Measurements from ENCODE around the gene BSX.

The BSX gene

GRCh38 chr11:122979103-122979814 is 2.4 kb downstream of the BSX start:
- no peak for DNase-seq (ENCODE audit: low read depth)
- no peak for TF ChIP-seq CTCF (conservative IDR thresholded peaks at IDR 0.05; ENCODE audit: control insufficient read depth, insufficient read depth, low read depth, low read length)
- H3K4me3 ChIP-seq (ENCODE audit: control insufficient read depth, low read depth, low read length) = no peak overlapping the region

- no peak for TF ChIP-seq CTCF (conservative IDR thresholded peaks at IDR 0.05; ENCODE audit: control insufficient read depth, insufficient read depth, low read depth, low read length)
- DNase-seq (ENCODE audit: low read depth) = no peak
Measured at GRCh38 chr11:122978299-122978620, 3.4 kb downstream of the BSX start.

GRCh38 chr11:122977470-122978298 is 4.0 kb downstream of the BSX start:
- no peak overlapping the region for H3K4me3 ChIP-seq (ENCODE audit: control insufficient read depth, low read depth, low read length)
- DNase-seq (ENCODE audit: low read depth) = no peak
- no peak for TF ChIP-seq CTCF (conservative IDR thresholded peaks at IDR 0.05; ENCODE audit: control insufficient read depth, insufficient read depth, low read depth, low read length)

More at GRCh38 chr11:122978299-122978620, 3.4 kb downstream of the BSX start:
- H3K4me3 ChIP-seq (ENCODE audit: control insufficient read depth, low read depth, low read length) = no peak overlapping the region

GRCh38 chr11:122976734-122977469 is 4.7 kb downstream of the BSX start:
- DNase-seq (ENCODE audit: low read depth) = no peak
- no peak overlapping the region for H3K4me3 ChIP-seq (ENCODE audit: control insufficient read depth, low read depth, low read length)
- no peak for TF ChIP-seq CTCF (conservative IDR thresholded peaks at IDR 0.05; ENCODE audit: control insufficient read depth, insufficient read depth, low read depth, low read length)

GRCh38 chr11:122976061-122976733 is 5.4 kb downstream of the BSX start:
- no peak for TF ChIP-seq CTCF (conservative IDR thresholded peaks at IDR 0.05; ENCODE audit: control insufficient read depth, insufficient read depth, low read depth, low read length)
- DNase-seq (ENCODE audit: low read depth) = no peak
- no peak overlapping the region for H3K4me3 ChIP-seq (ENCODE audit: control insufficient read depth, low read depth, low read length)

GRCh38 chr11:122963961-122964360 is 17.7 kb downstream of the BSX start:
- DNase-seq (ENCODE audit: low read depth) = no peak
- TF ChIP-seq CTCF (conservative IDR thresholded peaks at IDR 0.05; ENCODE audit: control insufficient read depth, insufficient read depth, low read depth, low read length) = no peak
- no peak overlapping the region for H3K4me3 ChIP-seq (ENCODE audit: control insufficient read depth, low read depth, low read length)
